HG03135 (cell line): ENCODE data around the gene C5AR2.
"Not testable (repeated sequence)": the region's sequence is repeated elsewhere in the genome, so short reads cannot be mapped to it uniquely, and the experiment has no call there.

Source experiments
- ATAC-seq: cut with Tn5 transposase; IDR thresholded peaks from one replicate; pipeline ENCODE4 v1.9.1; 2021; ENCODE audit warnings: mild to moderate bottlenecking, moderate library complexity; ENCODE audit not compliant: unreplicated experiment

C5AR2 gene

DNA sequence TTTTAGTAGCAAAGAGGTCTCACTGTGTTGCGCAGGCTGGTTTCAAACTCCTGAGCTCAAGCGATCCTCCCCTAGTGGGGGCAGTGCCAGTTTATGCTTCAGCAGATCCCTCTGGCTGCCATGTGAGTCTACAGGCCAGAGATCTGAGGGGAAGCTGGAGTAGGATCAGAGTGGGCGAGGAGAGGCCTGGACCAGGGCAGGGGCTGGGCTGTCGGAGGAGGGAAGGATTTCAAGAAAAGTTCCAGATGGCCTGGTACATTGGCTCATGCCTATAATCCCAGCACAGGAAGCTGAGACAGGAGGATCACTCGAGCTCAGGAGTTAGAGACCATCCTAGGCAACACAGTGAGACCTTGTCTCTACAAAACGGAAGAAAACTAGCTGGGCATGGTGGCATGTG lies 27.0 kb downstream of the C5AR2 start:
- no peak for ATAC-seq

DNA sequence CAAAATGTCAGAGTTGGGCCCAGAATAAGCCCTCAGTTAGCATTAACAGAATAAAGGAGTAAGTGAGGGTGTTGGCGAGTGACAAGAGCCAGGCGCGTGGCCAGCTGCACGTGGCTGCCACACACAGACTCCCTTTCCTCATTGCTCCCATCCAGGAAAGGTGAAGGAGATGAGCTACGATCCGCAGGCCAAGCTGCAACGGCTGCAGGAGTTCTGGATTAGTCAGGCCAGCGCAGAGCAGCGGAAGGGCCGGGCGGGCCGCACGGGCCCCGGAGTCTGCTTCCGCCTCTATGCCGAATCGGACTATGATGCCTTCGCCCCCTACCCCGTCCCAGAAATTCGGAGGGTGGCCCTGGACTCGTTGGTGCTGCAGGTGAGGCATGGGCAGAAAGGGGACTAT lies 30.3 kb downstream of the C5AR2 start:
- no peak for ATAC-seq

DNA sequence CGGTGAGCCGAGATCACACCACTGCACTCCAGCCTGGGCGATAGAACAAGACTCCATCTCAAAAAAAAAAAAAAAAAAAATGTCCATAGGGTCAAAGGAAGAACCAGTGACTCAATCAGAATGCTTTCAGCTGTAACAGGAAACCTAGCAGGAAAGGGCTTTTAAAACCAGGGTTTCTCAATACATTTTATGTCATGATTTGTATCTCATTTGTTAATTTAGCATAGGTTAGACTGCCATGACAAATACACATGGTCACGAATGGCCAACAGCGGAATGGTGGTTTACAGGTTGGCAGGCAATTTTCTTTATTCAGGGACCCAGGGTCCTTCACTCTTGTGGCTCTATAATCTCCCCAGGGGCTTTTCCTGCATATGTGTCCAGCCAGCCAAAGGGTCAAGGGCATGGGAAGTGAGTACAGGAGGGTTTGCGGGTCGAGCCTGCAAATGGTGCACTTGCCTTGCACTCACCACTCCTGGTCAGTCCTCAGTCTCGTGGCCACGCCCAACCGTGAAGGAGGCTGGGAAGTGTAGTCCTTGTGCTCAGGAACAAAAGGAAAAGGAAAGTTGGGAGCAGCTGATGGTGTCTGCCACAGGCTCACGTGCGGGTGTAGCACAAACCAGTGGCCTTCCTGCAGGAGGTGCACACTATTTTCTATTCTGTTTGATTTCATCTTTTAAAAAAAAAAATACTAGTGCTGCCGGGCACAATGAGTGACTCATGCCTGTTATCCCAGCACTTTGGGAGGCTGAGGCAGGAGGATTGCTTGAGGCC lies 32.0 kb downstream of the C5AR2 start:
- no peak for ATAC-seq

DNA sequence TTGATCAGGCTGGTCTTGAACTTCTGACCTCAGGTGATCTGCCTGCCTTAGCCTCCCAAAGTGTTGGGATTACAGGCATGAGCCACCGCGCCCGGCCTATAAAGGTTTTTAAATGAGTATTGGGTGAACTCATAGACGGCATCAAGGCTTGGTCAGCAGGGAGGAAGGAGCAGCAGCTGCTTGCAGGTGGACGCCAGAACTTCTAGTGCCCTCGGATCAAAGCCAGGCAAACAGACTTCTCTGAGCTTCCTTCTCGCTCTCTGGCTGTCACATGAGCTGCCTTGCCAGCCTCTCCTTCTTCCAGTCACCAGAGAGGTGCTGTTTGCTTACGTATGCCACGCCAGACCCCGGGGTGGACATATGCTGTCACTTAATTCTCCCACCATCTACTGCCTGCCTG lies 33.5 kb downstream of the C5AR2 start:
- not testable (repeated sequence) for ATAC-seq

DNA sequence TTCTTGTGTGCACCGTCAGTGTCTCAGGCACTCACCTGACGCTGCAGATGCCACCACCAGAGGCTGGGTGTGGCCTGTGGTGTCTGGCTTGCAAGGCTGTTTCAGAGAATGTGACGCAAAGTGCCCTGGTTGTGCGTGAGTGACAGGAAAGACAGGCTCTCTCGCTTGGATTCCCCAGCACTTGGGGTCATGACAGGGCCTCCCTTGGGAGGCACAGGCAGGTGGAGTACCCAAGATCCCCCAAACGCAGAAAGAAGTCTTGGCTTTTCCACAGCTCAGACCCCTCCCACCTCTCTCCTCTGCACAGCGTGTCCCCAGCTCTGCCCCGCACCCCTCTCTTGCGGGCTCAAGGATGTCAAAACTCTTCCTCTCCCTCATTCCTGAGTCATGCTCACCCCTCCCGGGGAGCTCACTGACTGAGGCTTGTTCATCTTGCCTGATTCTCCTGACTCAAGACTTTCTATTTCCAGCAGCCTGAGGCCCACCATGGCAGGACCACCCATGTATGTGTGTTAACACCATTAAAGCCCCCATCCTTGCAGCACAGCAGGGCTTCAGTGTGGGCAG lies 38.2 kb downstream of the C5AR2 start:
- no peak for ATAC-seq

DNA sequence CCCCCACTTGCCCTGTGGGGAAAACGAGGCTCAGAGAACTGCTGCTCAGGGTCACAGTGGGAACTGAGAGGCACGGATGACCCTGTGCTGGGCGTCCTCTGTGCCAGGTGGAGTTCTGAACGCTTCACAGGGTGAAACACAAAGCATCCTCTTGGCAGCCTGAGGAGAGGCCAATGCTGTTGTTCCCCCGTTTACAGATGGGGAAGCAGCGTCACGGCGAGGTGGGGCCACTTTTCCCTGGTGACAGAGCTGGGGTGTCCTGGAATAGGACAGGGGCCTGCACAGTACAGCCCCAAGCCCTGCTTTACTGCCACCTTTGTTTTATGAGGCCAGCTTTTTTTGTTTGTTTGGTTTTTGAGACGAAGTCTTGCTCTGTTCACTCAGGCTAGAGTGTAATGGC lies 39.3 kb downstream of the C5AR2 start:
- ATAC-seq, result no peak

DNA sequence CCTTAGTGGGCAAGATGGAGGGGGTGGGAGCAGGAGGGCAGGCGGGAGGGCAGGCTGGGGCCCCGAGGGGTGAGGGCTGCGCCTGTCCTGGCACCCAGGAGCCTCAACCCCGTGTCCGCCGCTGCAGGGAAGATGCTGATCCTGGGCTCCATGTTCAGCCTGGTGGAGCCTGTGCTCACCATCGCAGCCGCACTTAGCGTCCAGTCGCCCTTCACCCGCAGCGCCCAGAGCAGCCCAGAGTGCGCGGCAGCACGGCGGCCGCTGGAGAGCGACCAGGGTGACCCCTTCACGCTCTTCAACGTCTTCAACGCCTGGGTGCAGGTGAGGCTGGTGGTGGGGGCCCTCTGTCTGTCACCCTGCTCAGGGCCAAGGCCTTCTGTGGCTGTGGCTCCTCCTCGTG lies 40.6 kb downstream of the C5AR2 start:
- ATAC-seq, result no peak

DNA sequence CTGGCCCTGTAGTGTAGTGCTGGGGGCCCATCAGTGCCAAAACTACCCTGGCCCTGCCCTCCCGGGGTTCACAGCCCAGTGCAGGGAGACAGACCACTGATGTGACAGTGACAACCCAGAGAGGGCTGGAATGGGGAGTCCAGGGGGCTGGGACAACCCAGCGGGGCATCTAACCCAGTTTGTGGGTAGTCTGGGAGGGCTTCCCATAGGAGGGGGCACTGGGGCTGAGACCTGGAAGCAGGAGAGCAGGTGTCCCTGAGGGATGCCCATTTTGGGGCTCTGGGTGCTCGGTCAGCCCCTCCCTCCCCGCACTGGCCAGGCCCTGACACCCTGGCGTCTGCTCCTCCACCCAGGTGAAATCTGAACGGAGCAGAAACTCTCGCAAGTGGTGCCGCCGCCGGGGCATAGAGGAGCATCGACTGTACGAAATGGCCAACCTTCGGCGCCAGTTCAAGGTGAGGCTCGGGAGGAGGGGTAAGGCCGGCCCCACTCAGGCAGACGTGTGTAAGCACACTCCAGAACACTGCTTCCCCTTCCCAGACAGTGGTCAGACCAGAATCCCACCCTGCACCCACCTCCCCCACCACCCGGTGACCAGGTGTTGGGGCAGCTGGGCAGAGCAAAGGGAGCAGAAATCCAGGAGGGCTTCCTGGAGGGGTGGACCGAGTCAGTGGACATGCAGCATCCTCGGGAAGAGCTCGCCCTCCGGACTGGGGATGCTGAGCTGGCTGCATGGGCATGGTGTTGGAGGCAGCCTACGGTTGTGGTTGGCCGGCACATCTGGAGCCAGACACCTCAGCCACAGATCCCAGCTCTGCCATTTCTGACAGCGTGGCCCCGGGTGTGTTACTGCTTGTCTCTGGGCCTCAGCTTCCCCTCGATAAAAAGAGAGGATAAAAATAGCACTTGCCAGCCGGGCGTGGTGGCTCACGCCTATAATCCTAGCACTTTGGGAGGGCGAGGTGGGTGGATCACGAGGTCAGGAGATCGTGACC lies 41.6 kb downstream of the C5AR2 start:
- no peak for ATAC-seq

DNA sequence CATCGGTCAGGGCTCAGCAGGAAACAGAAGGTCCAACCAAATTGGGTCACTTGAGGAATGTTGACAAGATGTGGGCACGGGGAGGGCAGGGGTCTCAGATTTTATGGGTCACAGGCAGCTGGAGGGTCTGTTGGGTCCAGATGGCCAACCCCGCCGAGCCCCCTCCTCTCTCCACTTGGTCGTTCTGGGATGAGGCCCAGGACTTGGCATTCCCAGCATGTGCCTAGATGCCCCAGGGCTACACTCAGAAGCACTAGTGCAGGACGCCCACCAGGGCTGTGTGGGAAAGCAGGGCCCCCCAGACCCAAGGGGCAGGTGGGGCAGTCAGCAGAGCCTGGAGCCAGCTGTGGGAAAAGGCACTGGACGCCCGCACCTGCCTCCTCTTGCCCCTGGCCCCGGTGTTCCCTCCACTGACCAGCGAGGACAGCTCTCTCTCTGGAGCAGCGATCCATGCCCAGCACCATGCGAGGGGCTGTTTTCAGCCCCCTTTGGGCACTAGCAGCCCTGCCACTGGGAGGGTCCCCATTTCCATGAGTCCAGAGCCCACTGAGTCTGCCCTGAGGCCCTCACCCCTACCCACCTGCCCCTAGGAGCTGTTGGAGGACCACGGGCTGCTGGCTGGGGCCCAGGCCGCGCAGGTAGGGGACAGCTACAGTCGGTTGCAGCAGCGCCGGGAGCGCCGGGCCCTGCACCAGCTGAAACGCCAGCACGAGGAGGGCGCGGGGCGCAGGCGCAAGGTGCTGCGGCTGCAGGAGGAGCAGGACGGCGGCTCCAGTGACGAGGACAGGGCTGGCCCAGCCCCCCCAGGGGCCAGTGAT lies 43.1 kb downstream of the C5AR2 start:
- no peak for ATAC-seq

DNA sequence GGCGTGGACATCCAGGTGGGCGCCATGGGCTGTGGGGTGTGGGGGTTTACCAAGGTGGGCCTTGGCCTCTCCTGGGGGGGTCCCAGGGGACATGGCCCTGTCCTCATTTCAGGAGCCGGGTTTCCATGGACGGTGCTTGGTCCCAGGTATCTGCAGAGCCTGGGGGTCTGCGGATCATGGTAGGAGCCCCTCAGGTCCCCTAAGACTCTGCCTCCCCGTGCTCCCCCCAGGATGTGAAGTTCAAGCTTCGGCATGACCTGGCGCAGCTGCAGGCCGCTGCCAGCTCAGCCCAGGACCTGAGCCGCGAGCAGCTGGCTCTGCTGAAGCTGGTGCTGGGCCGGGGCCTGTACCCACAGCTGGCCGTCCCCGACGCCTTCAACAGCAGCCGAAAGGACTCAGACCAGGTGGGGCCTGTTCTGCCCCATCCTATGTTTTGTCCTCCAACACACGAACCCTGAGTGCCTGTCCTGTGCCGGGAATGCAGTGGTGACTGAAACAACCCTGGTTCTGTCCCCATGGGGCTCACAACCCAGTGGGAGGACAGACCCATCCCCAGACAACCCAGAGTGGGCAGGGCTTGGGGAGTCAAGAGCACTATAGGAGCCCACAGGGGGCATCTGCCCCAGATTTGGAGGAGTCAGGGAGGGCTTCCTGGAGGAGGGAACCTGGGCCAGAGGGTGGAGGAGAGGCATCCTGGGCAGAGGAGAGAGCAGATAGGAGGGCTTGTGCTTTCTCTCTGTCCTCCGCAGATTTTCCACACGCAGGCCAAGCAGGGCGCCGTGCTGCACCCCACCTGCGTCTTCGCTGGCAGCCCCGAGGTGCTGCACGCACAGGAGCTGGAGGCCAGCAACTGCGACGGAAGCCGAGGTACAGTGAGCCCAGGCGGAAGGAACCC lies 44.0 kb downstream of the C5AR2 start:
- ATAC-seq, result no peak

DNA sequence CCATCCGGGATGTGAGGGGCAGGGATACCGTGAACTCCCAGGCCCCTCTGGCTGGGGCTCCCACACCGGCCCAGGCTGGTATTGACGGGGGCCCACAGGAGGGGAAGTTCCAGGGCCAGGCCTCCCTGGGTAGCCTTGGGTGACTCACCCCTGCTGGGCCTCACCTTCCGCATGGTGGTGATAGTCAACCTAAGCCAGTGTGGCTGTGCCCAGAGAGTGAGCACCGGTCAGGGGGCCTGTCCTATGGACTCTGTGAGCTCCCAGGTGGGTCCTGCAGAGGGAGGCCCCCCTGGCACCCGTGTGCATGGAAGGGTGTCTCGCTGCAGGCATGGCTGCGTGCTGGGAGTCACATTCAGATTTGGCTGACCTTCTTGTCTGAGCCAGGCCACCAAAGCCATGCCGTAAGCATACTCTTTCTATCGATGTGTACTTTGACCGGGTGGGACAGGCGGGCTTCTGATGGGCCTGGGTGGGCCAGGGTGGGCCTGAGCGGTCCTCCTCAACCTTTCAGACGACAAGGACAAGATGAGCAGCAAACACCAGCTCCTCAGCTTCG lies 44.7 kb downstream of the C5AR2 start:
- no peak for ATAC-seq

DNA sequence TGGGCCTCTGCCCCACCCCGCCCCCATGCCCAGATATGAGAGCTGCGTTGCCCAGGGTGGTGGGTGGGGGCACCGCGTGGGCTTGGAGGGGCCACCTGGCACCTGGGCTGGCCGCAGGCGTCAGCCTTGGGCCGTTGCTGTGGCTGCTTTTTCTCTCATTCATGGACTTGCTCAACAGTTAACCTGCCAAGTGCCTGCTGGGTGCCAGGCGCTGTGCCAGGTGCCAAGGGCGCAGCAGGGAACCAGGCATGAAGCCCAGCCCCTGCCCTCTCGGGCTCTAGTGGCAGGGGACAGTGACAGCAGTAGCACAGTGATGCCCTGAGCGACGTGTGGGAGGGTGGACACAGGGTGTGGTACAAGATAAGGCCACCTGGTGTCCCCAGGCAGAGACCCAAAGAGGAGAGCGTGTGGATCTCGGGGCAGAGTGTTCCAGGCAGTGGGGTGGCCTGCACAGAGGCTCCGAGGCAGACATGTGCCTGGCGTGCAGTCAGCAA lies 45.3 kb downstream of the C5AR2 start:
- ATAC-seq, result no peak

DNA sequence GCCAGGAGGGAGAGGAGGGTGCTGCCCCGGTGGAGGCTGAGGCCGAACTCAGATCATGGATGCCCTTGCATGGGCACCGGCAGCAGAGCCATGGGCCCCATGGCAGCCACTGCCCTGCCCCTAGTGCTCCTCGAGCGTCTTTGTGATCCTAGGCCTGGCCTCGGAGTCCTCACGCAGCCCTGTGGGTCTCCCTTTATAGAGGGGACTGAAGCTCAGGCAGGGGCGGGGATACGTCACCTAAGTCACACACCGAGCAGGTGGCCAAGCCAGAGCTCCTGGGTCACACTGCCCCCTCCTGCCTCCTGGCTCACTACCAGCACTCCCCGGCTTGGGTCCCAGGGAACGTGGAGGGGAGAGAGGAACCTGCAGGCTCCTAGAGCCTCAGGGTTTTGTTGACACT lies 45.8 kb downstream of the C5AR2 start:
- ATAC-seq, result no peak

DNA sequence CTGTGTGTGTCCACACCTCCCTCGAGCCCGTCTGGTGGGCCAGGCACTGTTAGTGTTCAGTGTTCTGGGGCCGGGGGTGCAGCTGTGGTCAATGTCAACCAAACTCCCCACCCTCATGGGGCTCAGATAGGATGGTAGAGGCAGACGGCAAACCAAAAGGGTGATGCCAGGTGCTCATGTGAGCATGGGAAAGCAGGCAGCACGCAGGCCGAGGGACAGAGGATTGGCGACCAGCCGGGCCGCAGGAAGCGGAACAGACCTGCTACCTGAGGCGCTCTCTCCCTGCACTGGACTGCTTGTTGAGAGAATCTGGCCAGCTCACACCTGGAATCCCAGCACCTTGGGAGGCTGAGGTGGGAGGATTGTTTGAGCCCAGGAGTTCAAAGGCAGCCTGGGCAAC lies 46.3 kb downstream of the C5AR2 start:
- no peak for ATAC-seq

DNA sequence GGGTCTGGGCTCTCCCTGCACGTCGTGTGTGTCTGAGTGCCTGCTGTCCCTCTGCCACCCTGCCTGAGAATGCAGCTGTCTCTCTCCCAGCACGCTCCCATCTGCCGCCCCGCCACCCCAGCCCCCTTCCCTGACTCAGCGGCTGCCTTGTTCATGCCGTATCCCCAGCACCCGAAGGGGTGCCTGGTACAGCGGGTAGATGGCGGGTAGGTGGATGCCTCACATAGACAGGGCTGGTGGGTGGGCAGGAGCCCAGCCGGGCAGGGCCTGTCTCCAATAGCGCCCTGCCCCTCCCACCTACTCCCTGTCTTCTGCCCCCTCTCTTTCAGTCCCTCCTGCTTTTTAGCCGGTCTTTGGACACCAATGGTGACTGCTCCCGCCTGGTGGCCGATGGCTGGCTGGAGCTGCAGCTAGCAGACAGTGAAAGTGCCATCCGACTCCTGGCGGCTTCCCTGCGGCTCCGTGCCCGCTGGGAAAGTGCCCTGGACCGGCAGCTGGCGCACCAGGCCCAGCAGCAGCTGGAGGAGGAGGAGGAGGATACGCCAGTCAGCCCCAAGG lies 47.5 kb downstream of the C5AR2 start:
- ATAC-seq, result no peak

DNA sequence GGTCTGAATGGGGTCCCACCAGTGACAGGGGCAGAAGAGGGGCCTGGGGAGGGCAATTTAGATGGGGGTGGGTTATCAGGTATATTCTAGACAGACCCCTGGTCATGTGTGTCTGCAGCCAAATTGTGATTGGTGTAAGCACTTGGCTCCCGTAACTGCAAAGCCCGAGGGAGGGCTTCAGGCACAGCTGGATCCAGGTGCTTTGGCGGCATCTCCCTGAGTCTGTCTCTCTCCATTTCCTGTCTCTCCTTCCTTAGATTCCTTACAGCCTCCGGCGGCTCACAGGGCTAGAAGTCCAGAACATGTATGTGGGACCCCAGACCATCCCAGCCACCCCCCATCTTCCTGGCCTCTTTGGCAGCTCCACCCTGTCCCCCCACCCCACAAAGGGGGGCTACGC lies 48.6 kb downstream of the C5AR2 start:
- no peak for ATAC-seq

DNA sequence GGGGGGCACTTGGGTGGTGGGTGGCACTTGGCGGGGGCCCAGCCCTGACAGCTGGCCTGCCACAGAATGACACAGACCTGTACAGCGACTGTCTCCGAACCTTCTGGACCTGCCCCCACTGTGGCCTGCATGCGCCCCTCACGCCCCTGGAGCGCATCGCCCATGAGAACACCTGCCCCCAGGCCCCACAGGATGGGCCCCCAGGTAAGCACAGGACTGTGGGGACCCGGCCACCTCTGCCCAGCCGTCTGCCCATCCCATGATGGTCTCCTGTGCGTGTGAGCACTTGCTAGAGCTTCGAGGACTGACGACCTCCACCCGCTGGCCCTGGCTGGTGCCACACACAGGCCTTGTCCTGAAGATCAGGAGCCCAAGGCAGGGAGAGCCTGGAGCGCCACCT lies 49.1 kb downstream of the C5AR2 start:
- no peak for ATAC-seq

DNA sequence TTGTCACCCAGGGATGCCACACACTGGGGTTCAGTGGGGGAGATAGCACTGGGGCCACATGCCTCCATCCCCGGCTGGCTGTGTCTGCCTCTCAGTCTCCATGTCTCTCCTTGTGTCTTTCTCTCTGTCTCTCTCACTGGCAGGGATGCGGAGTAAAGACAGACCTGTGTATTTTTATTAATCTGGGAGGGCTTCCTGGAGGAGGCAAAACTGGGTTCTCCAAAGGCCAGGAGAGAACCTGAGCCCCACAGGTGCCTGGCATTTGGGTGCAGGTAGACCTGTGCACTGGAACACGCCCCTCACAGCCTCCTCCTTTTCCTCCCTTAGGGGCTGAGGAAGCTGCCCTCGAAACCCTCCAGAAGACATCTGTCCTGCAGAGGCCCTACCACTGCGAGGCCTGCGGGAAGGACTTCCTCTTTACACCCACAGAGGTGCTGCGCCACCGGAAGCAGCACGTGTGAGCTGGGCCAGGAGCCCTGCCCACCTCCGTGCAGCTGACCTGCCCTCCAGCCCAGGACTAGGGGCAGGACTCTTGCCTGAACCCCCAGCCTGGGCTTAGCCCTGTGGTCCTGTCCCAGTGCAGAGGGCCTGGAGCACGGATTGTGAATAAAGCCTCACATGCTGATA lies 49.8 kb downstream of the C5AR2 start:
- no peak for ATAC-seq

DNA sequence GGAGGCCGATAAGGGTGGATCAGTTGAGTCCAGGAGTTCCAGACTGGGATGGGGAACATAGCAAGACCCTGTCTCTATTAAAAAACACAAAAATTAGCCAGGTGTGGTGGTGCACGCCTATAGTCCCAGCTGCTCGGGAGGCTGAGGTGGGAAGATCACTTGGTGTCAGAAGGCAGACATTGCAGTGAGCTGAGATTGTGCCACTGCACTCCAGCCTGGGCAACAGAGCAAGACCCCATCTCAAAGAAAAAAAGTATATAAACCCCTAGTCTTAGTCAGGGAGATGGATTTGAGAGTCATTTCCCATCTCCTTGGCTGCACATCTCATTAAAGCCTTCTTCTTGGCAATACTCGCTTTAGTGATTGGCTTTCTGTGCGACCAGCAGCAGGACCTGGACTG lies 51.9 kb downstream of the C5AR2 start:
- not testable (repeated sequence) for ATAC-seq
